Ectodermal cell (in vitro differentiated cells): ENCODE data around the gene PACS2.
"Not testable (repeated sequence)": the region's sequence is repeated elsewhere in the genome, so short reads cannot be mapped to it uniquely, and the experiment has no call there.

Experiments used
- H3K27ac ChIP-seq: 2 replicates; pipeline ENCODE4 v1.7.0; 2013; ENCODE audit warnings: mild to moderate bottlenecking, low read depth, low read length; ENCODE audit not compliant: insufficient read depth, poor library complexity, severe bottlenecking
- H3K27me3 ChIP-seq: 2 replicates; pipeline ENCODE4 v1.7.0; 2013; ENCODE audit warnings: mild to moderate bottlenecking, low read length; ENCODE audit not compliant: insufficient read depth, control insufficient read depth, poor library complexity, severe bottlenecking
- H3K36me3 ChIP-seq: one replicate; pipeline ENCODE4 v1.7.0; 2013; ENCODE audit warnings: low read length; ENCODE audit not compliant: control insufficient read depth, insufficient read depth
- H3K4me1 ChIP-seq: one replicate; pipeline ENCODE4 v1.7.0; 2013; ENCODE audit warnings: low read length; ENCODE audit not compliant: control insufficient read depth, insufficient read depth
- H3K4me3 ChIP-seq: 2 replicates; pipeline ENCODE4 v1.7.0; 2013; ENCODE audit warnings: low read depth, low read length, control low read depth; ENCODE audit not compliant: insufficient read depth
- H3K9me3 ChIP-seq: 2 replicates; pipeline ENCODE4 v1.7.0; 2013; ENCODE audit warnings: mild to moderate bottlenecking, low read length, moderate library complexity; ENCODE audit not compliant: control insufficient read depth
- WGBS, 2 experiments: methylation state at CpG; one replicate each; pipeline ENCODE4 v1.1.7; 2013; ENCODE audit warnings: missing lambda C conversion rate in 2 of 2; 5-methylcytosine and 5-hydroxymethylcytosine counted together

The PACS2 gene

DNA sequence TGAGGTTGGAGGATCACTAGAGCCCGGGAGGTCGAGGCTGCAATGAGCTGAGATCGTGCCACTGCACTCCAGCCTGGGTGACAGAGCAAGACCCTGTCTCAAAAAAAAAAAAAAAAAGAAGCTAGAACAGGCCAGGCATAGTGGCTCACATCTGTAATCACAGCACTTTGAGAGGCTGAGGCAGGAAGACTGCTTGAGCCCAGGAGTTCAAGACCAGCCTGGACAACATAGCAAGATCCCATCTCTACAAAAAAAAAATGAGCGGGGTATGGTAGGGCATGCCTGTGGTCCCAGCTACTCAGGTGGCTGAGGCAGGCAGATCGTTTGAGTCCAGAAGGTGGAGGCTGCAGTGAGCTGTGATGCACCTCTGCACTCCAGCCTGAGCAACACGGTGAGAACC, 25.6 kb upstream of the PACS2 start:
- not testable (repeated sequence) for H3K27ac ChIP-seq, H3K27me3 ChIP-seq, H3K4me1 ChIP-seq, H3K9me3 ChIP-seq, H3K36me3 ChIP-seq, H3K4me3 ChIP-seq
- WGBS, 2 experiments, result 93 to 96% methylated on average over 6 of the region's 6 CpGs

DNA sequence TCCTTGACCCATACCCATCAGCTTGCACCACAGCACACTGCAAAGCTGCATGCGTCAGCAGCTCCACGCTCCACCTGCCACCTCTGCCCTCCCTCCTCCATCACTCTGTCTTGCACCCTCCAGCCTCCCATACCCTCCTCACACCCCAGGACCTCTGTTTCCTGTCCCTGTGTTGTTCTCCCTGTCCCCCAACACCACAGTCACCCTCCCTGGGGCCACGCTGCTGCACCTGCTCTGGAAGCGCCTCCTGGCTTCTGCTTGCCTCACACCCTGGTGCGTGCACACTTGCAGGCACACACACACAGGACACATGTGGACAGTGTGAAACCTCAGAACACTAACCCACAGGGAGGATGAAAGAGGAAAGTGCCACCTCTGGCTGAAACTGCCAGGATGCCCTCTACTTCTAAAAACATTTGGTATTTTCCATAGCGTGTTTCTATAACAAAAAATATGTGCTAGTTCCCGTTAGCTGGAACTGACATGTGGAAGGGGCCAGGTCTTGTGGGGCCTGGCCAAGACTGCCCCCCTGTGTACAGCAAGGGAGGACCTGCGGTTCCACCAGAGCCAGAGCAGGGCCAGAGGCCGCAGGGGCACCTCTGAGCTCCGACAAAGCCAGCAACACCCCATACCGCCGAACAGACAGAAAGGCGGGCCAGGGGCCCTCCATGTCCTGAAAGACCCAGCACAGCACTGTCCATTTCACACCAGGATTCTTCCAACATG, 23.8 kb upstream of the PACS2 start:
- Histone ChIP-seq H3K9me3 (no peaks in the 10 kb centered on the region), H3K36me3 (no peaks in the 10 kb centered on the region)
- 84 to 85% methylated on average over 13 of the region's 13 CpGs for WGBS, 2 experiments

DNA sequence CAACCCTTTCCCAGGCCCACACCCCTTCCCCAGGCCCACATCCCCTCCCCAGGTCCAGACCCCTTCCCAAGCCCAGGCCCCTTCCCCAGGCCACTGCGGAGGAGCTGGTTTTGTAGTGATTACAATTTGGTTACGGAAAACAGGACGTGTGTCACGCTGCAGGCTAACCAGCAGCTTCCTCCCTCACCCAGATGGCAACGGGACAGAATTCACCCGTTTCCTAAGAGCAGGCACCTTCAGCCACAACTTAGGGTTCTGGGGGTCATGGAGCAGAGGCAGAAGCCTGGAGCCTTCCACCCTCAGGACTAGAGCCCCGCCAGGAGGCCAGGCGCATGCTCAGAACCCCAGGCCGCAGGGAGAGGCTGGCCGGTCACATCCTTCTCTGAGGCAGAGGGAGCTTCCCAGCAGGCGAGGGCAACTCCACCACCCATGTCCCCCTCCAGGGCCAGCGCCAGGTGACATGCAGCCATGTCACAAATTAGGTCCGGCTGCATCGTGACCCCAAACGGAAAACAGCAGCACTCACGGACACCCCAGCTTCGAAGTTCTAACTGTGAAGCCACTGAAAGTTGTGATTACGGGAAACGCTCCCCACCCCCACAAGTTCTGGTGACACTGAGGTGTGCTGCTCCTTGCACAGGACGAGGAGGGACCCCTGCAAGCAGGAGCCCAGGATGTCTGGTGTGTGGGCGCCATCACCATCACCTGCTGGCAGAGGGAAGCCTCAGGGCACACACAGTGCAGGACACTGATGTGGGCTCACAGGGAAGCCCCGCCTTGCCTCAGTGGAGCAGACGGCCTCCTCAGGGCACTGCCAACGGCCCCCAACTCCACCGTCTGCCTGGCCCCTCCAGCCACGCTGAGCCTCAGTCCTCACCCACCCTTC, 21.5 kb upstream of the PACS2 start:
- H3K27me3 ChIP-seq, result no peaks in the 10 kb centered on the region
- H3K36me3 ChIP-seq, result no peaks in the 10 kb centered on the region
- no peaks in the 10 kb centered on the region for H3K4me1 ChIP-seq
- no peak overlapping the region for H3K4me3 ChIP-seq
- WGBS, 2 experiments, result 90 to 92% methylated on average over 26 of the region's 26 CpGs
- no peaks in the 10 kb centered on the region for H3K9me3 ChIP-seq
- no peak overlapping the region for H3K27ac ChIP-seq

More for the DNA sequence above, 23.8 kb upstream of the PACS2 start:
- Histone ChIP-seq H3K27ac (no peak overlapping the region), H3K27me3 (no peaks in the 10 kb centered on the region), H3K4me1 (peaks cover 4% of the 10 kb centered on the region), H3K4me3 (no peak overlapping the region)

DNA sequence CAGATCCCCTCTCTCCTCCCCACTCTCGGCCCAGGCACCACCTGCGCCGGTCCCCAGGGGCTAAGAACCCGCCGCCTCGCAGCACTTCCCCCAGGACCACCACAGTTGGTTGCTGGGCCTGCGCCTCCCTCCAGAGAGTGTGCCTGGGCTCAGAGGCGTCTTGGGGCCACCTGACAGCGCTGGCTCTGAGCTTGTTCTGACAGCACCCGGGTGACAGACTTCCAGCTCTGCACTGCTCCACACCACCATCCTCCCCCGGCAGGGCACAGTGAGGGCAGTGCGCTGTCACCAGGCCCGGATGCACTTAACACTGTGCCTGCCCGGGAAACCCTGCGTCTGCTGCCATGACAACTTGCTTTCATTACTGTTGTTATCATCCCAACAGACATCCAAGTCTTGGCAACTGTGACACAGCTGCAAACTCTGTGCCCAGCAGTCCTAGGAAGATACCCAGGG, 20.4 kb upstream of the PACS2 start:
- Histone ChIP-seq H3K9me3 (no peaks in the 10 kb centered on the region), H3K4me1 (no peaks in the 10 kb centered on the region), H3K27me3 (peaks cover under 1% of the 10 kb centered on the region), H3K27ac (no peak overlapping the region), H3K4me3 (no peak overlapping the region), H3K36me3 (no peaks in the 10 kb centered on the region)
- WGBS, 2 experiments, result 93% methylated on average over 15 of the region's 15 CpGs

DNA sequence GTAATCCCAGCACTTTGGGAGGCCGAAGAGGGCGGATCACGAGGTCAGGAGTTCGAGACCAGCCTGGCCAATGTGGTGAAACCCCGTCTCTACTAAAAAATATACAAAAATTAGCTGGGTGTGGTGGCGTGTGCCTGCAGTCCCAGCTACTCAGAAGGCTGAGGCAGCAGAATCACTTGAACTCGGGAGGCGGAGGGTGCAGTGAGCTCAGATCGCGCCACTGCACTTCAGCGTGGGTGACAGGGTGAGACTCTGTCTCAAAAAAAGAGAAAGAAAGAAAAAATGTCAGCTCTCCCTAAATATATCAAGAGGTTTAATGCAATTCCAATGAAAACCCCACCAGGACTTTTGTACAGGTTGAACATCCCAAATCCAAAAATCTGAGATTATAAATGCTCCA, 17.2 kb upstream of the PACS2 start:
- not testable (repeated sequence) for H3K4me1 ChIP-seq, H3K36me3 ChIP-seq, H3K4me3 ChIP-seq, H3K9me3 ChIP-seq, H3K27ac ChIP-seq
- WGBS, 2 experiments, result 94 to 96% methylated on average over 11 of the region's 11 CpGs
- H3K27me3 ChIP-seq, result peaks cover 17% of the 10 kb centered on the region

DNA sequence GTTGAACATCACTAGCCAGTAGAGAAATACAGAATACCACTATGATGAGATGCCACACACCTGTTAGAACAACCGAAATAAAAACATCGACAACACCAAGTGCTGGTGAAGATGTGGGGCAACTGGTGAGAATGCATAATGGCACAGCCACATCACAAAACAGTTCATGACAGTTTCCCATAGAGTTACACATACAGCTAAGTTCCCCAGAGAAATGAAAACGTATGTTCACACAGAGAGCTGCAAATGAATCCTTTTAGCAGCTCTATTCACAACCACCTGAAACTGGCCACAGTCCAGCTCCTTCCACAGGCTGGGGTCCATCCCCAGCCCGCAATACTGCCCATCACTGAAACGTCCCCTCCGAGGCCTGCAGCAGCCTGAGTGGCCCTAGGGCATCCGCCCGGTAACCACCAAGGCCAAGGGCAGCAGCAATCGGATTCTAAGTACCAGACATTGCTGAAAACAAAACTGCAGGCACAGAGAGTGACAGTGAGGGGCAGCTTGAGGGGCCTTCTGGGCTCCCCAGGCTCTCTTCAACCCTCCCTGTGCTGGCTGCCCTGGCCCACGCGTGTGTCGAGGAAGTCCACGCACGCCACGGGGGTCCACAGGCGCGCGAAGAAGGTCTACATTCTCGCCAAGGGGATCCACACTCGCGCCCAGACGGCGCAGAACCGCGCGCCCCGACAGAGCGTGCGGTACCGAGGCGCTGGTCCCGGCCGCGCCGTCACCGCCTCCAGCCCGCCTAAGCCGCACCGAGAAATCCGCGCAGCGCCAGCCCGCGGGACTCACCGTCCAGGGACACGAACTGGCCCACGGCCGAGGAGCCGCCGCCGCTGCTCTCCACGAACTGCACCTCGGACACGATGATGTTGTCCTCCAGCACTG, 14.7 kb upstream of the PACS2 start:
- Histone ChIP-seq H3K9me3 (no peaks in the 10 kb centered on the region), H3K4me1 (no peaks in the 10 kb centered on the region), H3K27ac (no peak overlapping the region), H3K36me3 (no peaks in the 10 kb centered on the region), H3K27me3 (peaks cover 17% of the 10 kb centered on the region), H3K4me3 (peak overlapping the region; percentile 76)
- 12 to 13% methylated on average over 54 of the region's 54 CpGs for WGBS, 2 experiments

DNA sequence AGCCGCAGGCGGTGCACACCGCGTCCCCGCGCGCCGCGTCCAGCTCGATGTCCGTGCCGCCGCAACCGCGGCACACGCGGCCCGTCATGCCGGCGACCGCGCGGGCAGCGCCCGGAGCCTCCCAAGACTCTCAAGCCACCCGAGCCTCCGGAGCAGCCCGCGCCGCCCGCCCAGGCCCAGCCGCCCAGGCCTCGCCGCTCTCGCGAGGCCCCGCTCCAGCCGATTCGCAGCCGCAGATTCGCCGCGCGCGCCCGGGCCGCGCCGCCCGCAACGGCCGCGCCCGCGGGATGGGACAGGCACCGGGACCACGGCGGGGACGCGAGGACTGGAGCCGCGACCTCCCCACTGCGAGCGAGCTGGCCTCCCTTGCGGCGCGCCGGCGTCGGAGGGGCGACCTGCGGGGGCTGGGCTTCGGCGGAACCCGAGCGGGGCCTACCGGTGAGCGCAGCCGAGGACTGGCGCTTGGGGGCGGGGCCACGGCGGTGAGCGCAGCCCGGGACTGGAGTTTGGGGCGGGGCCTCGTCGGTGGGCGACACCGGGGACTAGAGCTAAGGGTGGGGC, 13.9 kb upstream of the PACS2 start, which contains the start of gene BRF1:
BRF1 (minus strand) TSS at position 460 of the 561 bp plus-strand sequence; CDS start at position 88, 372 bp downstream.
- Histone ChIP-seq H3K4me1 (no peaks in the 10 kb centered on the region), H3K27me3 (peaks cover 17% of the 10 kb centered on the region), H3K36me3 (no peaks in the 10 kb centered on the region), H3K4me3 (peak within 1 kb of the TSS; percentile 76), H3K9me3 (no peaks in the 10 kb centered on the region), H3K27ac (peak within 1 kb of the TSS; percentile 75)
- 0% methylated on average over 90 of the region's 90 CpGs for WGBS, 2 experiments

DNA sequence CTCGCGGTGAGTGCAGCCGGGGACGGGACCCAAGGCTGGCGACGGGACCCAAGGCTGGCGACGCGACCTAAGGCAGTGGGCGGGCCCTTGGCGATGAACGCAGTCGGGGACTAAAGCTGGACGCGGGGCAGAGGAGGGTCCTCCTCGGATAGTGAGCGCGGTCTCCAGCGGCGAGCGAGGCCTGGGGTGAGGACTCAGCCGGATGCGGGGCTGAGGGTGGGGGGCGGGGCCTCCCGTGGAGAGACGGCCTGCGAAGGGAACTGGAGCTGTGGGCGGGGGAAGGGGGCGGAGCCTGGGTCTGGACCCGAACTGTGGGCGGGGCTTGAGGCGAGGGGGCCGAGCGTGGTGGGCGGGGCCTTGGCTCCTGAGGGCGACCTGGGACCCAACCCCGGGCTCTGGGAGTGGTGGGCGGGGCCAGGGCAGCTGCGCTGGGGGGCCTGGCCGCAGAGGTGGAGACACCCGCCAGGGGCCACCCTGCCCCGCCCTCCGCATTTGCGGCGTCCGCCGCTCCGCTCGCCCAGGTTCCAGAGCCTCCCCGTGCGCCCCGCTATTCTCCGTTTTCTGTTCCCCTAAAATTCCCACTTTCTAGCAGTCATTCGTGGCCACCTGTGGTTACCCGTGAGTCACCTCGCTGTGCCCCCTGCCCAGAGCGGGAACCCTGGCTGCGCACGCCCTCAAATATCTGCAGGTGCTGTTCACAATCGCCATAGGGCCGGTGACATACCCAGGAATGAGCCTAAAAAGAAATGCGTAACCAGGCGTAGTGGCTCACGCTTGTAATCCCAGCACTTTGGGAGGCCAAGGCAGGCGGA, 13.2 kb upstream of the PACS2 start:
- H3K4me3 ChIP-seq, result peak overlapping the region; percentile 76
- H3K9me3 ChIP-seq, result no peaks in the 10 kb centered on the region
- peaks cover 17% of the 10 kb centered on the region for H3K27me3 ChIP-seq
- H3K27ac ChIP-seq, result peak overlapping the region; percentile 75
- H3K4me1 ChIP-seq, result no peaks in the 10 kb centered on the region
- H3K36me3 ChIP-seq, result no peaks in the 10 kb centered on the region
- 2% methylated on average over 65 of the region's 65 CpGs for WGBS, 2 experiments

DNA sequence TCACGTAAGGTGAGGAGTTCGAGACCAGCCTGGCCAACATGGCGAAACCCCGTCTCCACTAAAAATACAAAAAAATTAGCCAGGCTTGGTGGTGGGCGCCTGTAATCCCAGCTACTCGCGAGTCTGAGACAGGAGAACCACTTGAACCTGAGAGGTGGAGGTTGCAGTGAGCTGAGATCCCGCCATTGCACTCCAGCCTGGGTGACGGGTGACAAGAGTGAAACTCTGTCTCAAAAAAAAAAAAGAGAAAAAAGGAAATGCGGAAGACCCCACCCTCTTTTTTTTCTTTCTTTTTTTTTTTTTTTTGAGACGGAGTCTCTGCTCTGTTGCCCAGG, 12.7 kb upstream of the PACS2 start:
- not testable (repeated sequence) for H3K36me3 ChIP-seq, H3K27ac ChIP-seq, H3K9me3 ChIP-seq, H3K4me1 ChIP-seq
- 66 to 69% methylated on average over 11 of the region's 11 CpGs for WGBS, 2 experiments
- H3K4me3 ChIP-seq, result peak overlapping the region; percentile 76
- H3K27me3 ChIP-seq, result peaks cover 17% of the 10 kb centered on the region
